ENCODE results near the gene GSK3A.

Gene GSK3A

DNA sequence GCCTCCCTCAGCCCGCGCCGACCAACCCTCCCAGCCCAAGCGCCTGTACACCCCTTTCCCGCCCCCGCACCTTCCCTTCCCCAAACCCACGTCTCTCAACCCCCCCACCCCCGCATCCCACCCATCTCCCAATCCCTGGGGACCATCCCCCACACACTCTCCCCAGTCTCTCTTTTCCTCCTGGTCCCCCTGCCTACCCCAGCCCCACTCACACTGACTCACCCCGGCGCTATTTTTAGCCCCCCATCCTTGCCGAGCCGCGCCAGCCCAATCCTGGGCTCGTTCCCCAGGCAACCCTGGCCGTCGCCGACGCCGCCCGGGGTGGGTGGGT, 38.4 kb upstream of the GSK3A start:
- DNase-seq (ENCODE audit: low read depth), result no peak

DNA sequence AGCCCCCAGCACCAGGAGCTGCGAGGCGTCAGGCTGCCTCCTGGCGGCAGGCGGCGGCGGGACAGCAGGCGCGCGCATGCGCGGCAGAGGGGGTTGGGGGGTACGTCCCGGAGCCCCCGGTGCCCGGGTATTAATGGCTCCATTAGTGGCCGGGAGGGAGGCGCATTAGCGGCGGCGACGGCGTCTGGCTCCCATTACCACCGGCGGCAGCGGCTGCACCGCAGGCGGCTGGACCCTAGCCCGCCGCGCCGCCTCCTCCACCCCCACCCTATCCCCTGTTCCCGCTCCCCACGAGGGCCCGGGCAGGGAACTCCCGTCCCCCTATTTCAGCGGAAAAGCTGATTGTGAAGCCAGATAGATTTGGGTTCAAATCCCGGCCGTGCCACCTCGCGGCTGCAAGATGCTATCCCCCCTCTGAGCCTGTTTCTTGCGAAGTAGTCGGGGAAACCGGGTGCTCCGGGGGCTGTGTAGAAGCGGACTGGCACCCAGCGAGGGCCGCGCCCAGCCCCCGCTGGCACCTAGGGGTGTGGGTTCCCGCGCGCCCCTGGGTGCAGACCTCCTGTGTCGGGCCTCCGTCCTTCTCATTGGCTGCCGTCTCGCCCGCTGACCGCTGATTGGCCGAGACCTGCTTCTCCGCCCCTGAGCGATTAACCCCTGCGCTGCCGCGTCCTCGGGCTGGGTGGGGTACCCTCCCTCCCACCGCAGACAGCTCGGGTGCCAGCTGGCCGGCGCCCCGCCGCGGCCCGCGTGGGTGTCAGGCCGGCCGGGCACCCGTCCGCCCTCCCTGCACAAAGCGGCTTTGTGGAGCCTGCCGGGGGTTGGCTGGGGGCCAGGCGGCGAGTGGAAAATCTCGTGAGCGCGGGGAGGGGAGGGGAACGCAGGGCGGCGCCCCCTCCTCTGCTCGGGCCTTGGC, 37.8 kb upstream of the GSK3A start:
- no peak for DNase-seq (ENCODE audit: low read depth)

DNA sequence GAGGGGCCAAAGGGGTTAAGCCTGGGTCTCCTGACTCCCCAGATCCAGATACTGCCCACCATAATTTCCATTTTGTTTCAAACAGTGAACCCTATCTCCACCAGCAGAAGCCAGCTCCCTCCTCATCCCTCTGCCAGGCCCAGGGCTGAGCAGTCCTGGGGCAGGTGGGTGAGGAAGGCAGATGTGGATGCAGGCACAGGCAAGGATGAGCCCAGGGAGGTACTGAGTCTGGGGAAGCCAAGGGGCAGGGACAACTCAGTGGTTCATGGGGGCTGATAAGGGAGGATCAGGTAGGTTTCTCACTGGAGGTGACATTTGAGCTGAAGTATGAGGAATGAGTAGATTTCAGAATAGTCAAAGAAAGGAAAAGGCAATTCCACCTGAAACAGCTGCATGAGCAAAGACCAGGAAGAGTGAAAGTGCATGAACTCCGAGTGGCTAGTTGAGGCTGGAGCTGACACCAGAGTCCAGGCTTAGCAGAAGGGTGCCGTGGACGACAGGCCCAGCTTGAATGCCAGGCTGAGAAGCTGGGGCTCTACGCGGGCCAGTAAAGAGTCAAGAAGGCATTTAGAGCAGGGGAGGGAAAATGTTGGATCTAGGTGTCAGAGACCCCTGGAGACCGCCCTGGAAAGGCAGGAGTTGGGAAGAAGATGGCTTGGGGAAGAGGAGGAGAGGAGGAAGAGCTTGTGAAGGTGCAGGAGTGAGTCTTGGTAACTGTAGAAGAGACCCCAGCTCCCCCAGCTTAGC, 36.9 kb upstream of the GSK3A start:
- no peak for DNase-seq (ENCODE audit: low read depth)

DNA sequence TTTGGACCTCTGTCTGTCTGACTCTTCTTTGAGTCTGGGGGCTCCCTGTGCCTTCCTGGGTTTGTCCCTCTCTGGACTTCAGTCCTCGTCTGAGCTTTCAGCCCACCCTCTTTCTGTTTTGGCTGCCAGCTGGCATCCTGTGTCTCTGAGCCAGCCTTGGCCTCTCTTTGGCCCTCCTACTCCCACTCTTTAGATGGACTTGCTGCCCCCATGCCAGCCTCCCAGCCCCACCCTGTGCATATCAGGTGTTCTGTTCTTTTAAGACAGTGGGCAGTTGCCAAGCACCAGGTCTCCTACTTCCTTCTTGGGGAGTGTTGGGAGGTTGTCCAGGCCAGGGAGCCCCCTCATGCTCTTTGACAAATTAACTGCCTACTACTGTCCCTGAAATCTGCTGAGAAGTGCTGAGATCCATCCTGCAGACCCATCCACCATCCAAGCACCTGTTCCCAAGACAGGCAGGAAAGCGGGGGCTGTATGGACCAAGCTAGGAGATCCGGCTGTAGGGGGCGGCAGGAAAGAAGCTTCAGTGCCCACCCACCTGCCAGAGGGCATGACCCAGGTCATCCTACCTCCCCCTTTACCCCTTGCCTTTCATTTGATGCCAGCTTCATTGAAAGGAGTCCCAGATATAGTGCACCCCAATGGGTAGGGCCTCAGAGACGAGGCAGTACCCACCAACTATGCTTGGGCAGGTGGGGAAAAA, 36.2 kb upstream of the GSK3A start:
- DNase-seq (ENCODE audit: low read depth), result no peak

DNA sequence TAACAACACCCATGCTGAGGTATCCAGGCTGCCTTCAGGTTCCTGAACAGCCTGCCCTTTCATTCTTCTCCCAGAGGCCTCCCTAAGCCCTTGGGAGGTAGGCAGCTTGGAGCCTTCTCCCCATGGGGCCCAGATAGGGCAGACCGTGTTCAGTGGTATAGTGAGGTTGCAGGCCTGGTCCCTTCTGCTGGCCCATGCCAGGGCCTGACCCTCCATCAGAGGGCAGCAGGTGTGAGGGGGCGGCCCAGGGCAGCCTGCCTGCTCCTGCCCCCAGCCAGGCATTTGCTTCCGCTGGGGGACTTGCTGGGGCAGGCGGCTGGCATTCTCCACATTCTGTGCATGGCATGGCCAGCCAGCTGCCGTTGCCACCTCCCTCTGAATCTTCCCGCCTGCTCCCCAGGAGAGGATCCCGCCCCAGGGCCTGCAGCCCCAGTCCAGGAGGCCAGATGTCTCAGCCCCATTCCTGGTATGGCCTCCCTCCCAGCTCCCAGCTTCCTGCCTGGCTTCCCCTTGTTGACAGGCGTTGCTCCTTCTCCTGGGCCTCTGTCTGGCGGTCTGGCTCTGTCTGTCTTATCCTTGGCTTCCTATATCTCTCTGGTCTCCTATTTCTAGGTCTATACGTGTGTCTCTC, 35.5 kb upstream of the GSK3A start:
- no peak for DNase-seq (ENCODE audit: low read depth)

DNA sequence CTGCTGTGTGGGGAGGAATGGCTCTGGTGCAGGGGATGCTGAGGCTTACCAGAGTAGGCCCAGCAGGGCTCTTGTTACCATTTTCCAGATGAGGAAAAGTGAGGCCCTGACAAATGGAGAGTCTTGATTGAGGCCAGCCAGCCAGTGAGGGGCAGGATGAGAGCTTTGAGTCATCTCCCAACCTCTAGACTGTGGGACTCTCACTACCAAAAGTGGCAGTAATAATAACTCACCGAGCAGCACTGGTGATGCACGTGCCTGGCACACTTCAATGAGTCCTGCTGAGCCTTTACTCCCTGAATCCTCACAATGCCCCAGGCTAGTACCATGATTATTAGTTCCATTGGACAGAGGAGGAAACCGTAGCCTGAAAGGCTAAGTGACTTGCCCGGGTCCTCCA, 34.4 kb upstream of the GSK3A start:
- no peak for DNase-seq (ENCODE audit: low read depth)

DNA sequence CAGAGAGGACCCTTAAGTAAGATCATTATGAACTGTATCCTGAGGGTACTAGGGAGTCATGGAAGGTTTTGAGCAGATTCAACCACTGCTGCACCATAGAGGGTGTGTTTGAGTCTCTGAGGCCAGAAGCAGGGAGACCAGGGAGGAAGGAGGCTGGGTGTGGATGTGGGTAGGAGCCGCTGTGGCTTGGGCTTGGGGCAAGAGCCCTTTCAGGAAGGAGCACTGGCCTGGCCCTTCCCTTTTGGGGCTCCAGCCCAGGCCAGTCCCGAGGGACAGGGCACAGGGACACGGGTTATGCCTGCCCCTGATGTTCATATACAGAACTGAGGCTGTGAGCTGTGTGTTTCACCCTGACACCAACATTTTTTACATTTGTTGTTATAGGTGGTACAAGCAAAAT, 33.9 kb upstream of the GSK3A start:
- no peak for DNase-seq (ENCODE audit: low read depth)

DNA sequence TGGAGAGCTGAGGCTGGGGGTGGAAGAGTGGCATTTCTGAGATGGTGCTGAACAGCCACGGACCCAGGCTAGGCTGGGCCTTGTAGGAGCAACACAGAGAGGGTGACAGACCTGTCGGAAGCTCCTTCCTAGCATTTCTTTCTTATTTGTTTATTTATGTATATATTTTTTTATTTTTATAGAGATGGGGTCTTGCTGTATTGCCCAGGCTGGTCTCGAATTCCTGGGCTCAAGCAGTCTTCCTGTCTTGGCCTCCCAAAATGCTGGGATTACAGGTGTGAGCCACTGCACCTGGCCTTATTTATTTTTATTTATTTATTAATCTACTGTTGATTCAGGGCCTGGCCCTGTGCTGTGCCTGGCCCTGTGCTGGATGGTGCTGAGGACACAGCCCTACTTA, 33.1 kb upstream of the GSK3A start:
- DNase-seq (ENCODE audit: low read depth), result no peak

DNA sequence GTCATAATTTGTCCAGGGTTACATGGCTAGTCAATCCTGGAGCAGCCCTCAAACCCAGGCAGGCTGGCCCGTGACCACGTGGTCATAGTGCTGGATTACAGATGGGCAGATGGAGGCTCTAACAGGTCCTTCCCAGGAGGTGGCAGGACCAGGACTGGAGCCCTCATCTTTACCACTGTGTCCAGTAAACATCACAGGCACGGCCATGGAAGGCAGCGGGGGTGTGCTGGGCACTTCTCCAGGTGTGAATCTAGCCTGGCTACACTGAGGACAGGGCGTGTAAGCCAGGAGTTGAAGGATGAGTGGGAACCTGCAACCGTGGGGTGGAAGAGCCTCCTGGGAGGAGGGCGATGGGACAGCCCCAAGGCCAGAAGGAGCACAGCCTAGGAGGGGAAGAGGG, 32.7 kb upstream of the GSK3A start:
- no peak for DNase-seq (ENCODE audit: low read depth)

DNA sequence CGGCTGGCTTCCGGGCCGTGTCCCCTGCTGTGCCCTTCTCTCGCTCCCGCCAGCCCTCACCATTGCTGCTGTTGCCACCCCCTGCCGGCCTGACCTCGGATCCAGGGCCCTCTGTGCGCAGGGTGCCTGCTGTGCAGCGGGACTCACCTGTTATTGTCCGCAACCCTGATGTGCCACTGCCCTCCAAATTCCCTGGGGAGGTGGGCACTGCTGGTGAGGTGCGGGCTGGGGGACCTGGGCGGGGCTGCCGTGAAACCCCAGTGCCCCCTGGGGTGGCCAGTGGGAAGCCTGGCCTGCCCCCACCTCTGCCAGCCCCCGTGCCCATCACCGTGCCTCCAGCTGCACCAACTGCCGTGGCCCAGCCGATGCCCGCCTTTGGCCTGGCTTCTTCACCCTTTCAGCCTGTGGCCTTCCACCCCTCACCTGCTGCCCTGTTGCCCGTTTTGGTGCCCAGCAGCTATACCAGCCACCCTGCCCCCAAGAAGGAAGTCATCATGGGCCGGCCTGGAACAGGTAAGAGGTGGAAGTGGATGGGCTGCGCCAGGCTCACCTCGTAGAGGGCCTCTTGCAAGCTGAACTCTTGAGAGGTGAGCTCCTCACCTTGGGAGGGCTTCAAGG, 31.8 kb upstream of the GSK3A start:
- DNase-seq (ENCODE audit: low read depth), result no peak

DNA sequence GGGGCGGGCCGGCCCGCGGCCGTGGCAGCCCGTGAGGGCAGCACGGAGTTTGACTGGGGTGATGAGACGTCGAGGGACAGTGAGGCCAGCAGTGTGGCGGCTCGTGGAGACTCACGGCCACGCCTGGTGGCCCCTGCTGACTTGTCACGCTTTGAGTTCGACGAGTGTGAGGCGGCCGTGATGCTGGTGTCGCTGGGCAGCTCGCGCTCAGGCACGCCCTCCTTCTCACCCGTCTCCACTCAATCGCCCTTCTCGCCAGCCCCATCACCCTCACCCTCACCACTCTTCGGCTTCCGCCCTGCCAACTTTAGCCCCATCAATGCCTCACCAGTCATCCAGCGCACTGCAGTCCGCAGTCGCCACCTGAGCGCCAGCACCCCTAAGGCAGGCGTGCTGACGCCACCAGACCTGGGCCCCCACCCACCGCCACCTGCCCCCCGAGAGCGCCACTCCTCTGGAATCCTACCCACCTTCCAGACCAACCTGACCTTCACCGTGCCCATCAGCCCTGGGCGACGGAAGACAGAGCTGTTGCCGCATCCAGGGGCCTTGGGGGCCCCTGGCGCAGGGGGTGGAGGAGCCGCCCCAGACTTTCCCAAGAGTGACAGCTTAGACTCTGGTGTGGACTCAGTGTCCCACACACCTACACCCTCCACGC, 31.1 kb upstream of the GSK3A start:
- DNase-seq (ENCODE audit: low read depth), result no peak

DNA sequence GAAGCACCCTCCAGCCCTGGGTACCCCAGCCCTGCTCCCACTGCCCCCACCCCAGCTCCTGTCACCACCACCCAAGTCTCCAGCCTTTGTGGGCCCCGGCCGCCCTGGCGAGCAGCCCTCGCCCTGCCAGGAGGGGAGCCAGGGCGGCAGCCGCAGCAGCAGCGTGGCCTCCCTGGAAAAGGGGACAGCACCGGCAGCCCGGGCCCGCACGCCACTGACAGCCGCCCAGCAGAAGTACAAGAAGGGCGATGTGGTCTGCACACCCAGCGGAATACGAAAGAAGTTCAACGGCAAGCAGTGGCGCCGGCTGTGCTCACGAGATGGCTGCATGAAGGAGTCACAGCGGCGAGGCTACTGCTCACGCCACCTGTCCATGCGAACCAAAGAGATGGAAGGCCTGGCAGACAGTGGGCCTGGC, 30.6 kb upstream of the GSK3A start:
- no peak for DNase-seq (ENCODE audit: low read depth)

DNA sequence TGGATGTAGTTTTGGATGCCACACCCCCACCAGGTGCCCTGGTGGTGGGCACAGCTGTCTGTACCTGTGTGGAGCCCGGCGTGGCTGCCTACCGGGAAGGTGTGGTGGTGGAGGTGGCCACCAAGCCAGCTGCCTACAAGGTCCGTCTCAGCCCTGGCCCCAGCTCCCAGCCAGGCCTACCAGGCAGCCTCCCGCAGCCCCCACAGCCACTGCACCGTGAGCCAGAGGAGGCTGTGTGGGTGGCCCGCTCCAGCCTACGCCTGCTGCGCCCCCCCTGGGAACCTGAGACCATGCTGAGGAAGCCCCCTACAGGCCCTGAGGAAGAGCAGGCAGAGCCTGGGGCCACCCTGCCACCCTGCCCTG, 30.1 kb upstream of the GSK3A start:
- no peak for DNase-seq (ENCODE audit: low read depth)

DNA sequence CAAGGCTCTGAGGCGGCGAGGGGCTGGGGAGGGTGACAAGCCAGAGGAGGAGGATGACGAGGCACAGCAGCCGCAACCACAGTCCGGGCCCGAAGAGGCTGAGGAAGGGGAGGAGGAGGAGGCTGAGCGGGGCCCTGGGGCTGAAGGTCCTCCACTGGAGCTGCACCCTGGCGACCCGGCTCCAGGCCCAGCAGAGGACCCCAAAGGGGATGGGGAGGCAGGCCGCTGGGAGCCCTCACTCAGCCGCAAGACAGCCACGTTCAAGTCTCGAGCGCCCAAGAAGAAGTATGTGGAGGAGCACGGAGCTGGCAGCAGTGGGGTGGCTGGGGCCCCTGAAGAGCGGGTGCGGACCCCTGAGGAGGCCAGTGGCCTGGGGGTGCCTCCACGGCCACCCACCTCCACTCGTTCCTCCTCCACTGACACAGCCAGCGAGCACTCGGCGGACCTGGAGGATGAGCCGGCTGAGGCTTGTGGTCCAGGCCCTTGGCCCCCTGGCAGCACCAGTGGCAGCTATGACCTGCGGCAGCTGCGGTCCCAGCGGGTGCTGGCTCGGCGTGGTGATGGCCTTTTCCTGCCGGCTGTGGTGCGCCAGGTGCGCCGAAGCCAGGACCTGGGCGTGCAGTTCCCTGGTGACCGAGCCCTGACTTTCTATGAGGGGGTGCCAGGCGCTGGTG, 29.6 kb upstream of the GSK3A start:
- no peak for DNase-seq (ENCODE audit: low read depth)

DNA sequence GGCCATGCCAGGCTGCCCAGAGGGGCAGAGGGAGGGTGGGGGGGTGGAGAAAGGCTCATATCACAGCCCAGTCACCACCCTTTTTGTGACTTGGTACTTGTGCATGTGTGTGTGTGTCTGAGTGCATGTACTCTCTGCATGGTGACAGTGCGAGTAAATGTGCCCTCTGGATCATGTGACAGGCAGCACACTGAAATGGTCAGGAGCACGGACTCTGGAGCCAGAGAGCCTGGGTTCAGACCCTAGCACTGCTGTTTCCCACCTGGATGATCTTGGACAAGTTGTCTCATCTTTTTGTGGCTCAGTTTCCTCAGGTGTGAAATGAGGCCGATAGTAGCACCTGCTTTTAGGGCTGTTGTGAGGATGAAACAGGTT, 28.6 kb upstream of the GSK3A start:
- DNase-seq (ENCODE audit: low read depth), result no peak

DNA sequence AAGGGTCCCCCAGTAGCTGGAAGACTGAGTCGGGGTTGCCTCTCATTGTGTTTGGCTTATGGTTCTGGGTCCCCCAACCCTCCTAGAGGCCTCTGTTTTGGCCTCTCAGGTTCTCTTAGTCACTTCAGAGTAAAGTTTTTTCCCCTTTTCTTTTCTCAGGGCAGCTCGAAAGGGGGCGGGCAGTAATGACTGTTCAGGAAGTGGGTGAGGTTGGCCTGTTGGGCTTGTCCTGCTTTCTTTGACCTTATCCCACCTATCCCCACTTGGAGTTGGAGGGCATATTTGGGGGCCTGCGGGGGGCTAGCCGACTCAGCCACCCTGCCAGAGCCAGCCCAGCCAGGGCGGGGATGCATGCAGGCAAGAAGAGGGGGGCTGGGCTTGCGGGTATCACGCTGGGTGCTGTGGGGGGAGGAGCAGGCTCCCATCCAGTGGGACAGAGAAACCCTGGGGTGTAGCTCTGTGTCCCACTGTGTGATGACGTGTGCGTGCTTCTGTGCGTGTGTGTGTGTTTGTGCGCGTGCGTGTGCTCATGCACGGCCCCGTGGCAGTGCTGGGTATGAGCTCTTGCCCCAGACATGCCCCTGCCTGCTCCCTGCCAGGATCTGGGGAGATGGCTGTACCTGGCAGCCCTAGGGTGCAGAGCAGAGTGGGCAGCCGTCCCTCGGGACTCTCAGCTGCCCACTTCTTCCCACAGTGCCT, 28.1 kb upstream of the GSK3A start:
- no peak for DNase-seq (ENCODE audit: low read depth)

DNA sequence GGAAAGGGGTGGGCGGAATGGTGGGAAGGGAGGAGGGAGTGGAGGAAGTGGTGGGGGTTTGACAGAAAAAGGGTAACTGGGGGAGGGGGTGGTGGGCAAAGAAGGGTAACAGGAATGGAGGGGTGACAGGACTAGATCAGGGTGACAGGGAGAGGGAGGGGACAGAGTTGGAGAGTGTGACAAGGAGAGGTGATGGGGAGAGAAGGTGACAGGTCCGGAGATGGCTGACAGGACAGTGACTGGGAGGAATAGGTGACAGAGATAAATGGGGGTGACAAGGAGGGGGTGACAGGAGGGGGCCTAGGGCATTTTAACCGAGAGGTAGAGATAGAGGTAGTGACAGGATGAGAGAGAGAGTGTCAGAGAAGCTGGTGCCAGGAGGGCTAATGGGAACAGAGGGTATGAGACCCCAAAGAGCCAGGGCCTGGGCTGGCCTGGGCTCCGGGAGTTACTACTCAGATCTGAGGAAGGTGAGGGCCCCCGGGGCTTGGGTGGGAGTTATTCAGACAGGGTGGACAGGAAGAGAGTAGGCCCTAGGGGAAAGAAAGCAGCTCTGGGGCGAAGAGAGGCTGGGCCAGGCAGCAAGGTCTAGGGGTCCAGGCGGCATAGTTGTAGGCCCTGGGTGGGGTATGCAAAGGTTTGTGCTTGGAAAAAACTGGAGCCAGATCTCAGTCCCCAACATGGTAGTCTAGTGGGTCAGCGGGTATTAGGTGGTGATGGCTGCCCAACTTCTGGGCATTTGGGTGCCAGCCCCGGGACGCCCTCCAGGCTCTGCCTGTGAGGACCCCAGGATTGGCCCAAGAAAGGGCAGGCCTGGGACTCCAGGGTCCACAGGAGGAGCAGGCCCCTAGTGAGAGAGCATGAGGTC, 27.3 kb upstream of the GSK3A start:
- DNase-seq (ENCODE audit: low read depth), result no peak

DNA sequence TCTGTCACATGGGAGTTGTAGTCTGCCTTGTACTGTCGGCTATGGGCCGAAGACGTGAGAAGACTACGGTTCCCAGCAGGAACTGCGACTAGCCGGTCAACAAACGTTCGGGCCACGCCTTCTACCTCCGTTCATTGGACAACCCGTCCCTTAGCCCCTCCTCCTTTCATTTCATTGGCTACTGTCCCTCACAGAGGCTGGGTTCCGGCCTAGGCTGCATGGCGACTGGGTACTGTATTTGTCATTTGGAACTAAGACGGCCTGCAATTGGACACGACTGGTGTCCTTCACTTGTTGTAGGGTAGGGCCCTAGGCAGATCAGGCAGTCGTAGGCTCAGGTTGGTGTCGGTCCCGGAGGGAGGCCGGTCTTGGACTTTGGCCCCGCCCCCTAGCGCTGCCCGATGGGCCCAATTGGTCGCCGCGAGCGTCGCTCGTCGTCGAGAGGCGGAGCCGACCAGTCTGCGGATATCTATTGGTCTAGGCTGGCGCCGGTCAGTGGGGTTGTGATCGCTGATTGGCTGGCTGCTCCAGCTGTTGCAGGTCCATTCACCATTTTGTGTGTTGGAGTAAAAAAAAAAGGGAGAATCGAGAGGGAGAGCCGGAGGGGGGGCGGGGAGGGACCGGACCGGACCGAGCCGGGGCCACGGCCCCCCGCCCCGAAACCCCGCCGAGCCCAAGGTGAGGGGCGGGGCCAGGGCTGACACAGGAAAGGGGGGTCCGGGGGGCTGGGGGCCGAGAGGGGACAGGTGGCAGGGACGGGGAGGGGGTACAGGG, 26.5 kb upstream of the GSK3A start, which contains the start of gene CIC:
Gene CIC, plus strand, starts transcription at position 549 of the 774 bp plus-strand sequence. CDS start 2,532 bp downstream, outside the sequence.
- DNase-seq (ENCODE audit: low read depth), result peak; percentile 100
